ENCODE results near the gene NUTF2. TPM values are rescaled to one million over a fixed set of nuclear protein-coding genes. Genes with fewer than 3 reads are reported as not detected.

The NUTF2 gene
- total and polyA plus RNA-seq, 2 of the 8 experiments (the other 6 are each of a cell fraction or from before 2014, with no cell fraction given) = 219 to 377 TPM

DNA sequence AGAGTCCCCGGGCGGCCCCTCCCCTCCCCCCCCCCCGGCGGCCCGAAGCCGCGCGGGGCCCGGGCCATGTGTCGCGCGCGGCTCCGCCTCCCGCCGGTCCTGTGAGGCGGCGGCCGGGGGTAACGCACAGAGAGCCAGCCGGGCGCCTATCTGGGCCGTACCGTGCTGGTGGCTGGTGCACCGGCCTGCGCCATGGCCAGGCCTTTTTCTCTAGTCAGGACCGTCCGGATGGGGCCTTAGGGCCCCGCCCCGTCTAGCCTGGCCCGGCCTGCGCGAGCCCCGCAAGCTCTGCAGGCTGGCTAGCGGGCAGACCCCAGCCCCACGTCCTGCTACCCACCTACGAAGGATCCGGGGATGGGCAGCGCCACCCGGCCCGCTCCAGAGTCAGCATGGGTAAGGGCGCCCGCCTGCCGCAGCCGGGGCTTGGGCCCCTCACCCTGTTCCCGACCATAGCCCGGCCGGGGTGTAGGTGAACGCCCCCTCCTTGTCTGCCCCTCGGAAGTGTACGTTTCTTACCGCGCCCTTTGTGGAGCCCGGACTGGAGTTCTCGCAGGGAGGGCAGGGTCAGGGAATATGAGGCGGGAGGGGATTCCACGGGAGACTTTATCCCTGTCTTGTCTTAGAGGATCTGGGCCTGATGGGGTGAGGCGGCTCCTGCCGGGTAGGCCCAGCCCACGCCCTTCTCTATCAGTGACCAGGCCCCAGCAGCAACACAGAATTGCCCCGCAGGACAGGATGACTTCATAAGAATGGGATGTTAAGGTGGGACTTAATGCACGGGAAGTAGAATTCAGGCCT is 530 bp downstream of the NUTF2 start, which contains the start of gene CENPT (continued):
- TF ChIP-seq TAF7 (optimal IDR thresholded peaks at IDR 0.05; ENCODE audit: borderline replicate concordance, low read depth, low read length) (no peak), KDM4A (IDR thresholded peaks at IDR 0.05; ENCODE audit: low read depth, low read length, severe bottlenecking) (no peak), RXRA (IDR thresholded peaks at IDR 0.05; ENCODE audit: insufficient read depth, low read depth, low read length) (no peak), BRCA1 (IDR thresholded peaks at IDR 0.05; ENCODE audit: low read depth, low read length) (no peak), JUN (IDR thresholded peaks at IDR 0.05; ENCODE audit: low read depth, low read length) (no peak), JUND (IDR thresholded peaks at IDR 0.05; ENCODE audit: low read length) (peak; percentile 10; the same call in 1 of the 2 replicates), RBBP5 (IDR thresholded peaks at IDR 0.05; ENCODE audit: borderline replicate concordance, low read depth, low read length) (no peak), SP2 (IDR thresholded peaks at IDR 0.05; ENCODE audit: low read length) (no peak), TBP (IDR thresholded peaks at IDR 0.05; ENCODE audit: low read depth, low read length) (no peak)
- TF ChIP-seq, protein P1, sequence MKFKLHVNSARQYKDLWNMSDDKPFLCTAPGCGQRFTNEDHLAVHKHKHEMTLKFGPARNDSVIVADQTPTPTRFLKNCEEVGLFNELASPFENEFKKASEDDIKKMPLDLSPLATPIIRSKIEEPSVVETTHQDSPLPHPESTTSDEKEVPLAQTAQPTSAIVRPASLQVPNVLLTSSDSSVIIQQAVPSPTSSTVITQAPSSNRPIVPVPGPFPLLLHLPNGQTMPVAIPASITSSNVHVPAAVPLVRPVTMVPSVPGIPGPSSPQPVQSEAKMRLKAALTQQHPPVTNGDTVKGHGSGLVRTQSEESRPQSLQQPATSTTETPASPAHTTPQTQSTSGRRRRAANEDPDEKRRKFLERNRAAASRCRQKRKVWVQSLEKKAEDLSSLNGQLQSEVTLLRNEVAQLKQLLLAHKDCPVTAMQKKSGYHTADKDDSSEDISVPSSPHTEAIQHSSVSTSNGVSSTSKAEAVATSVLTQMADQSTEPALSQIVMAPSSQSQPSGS (IDR thresholded peaks at IDR 0.05; ENCODE audit: low read length) = no peak
